PFSK-1 (cell line): ENCODE results near the gene ZNF594.

ENCODE experiments used
- FOXP2 ChIP-seq: optimal IDR thresholded peaks from 2 replicates; pipeline ENCODE3; 2011; ENCODE audit warnings: borderline replicate concordance, control low read depth, inconsistent platforms; ENCODE audit not compliant: insufficient read depth; ENCODE audit errors: extremely low read length, extremely low read depth
- POLR2AphosphoS5 ChIP-seq: IDR thresholded peaks from 2 replicates; pipeline ENCODE4 v1.6.1; 2012; ENCODE audit warnings: low read depth, mild to moderate bottlenecking, control low read depth, low read length, moderate library complexity
- REST ChIP-seq, 2 experiments: IDR thresholded peaks; 2 replicates each; pipeline versions ENCODE4 v1.6.1 to v1.8.0; 2011 to 2012; ENCODE audit warnings: low read depth in 2 of 2, low read length in 2 of 2, control low read depth in 1 of 2, inconsistent platforms in 1 of 2, mild to moderate bottlenecking in 1 of 2, moderate library complexity in 1 of 2; ENCODE audit not compliant: insufficient read depth in 1 of 2
- SIN3A ChIP-seq: IDR thresholded peaks from 2 replicates; pipeline ENCODE4 v1.6.1; 2012; ENCODE audit warnings: mild to moderate bottlenecking, low read length, moderate library complexity, borderline replicate concordance; ENCODE audit not compliant: insufficient read depth
- TAF1 ChIP-seq: IDR thresholded peaks from 2 replicates; pipeline ENCODE4 v1.6.1; 2012; ENCODE audit warnings: low read length, control low read depth, borderline replicate concordance; ENCODE audit not compliant: insufficient read depth

The ZNF594 gene

GRCh38 chr17:5219536-5219935 lies 27.9 kb upstream of the ZNF594 start:
- TF ChIP-seq TAF1, result no peak
- no peak for TF ChIP-seq REST (IDR thresholded peaks at IDR 0.05; ENCODE audit: insufficient read depth in 1 of 2, low read depth in 2 of 2, low read length in 2 of 2)
- no peak for TF ChIP-seq FOXP2
- no peak for TF ChIP-seq POLR2AphosphoS5
- TF ChIP-seq SIN3A, result no peak

- TF ChIP-seq REST (IDR thresholded peaks at IDR 0.05; ENCODE audit: insufficient read depth in 1 of 2, low read depth in 2 of 2, low read length in 2 of 2) (no peak), FOXP2 (no peak)
Measured at GRCh38 chr17:5211458-5211857, 19.8 kb upstream of the ZNF594 start.

- TF ChIP-seq TAF1 (no peak), SIN3A (no peak), REST (IDR thresholded peaks at IDR 0.05; ENCODE audit: insufficient read depth in 1 of 2, low read depth in 2 of 2, low read length in 2 of 2) (no peak), FOXP2 (no peak), POLR2AphosphoS5 (no peak)
Measured at GRCh38 chr17:5210614-5211252, 19.1 kb upstream of the ZNF594 start.

GRCh38 chr17:5210091-5210490 lies 18.4 kb upstream of the ZNF594 start:
- TF ChIP-seq TAF1 (no peak), FOXP2 (no peak), POLR2AphosphoS5 (no peak), REST (IDR thresholded peaks at IDR 0.05; ENCODE audit: insufficient read depth in 1 of 2, low read depth in 2 of 2, low read length in 2 of 2) (no peak), SIN3A (no peak)

GRCh38 chr17:5209396-5209795 lies 17.7 kb upstream of the ZNF594 start:
- TF ChIP-seq SIN3A (no peak), REST (IDR thresholded peaks at IDR 0.05; ENCODE audit: insufficient read depth in 1 of 2, low read depth in 2 of 2, low read length in 2 of 2) (no peak), FOXP2 (no peak), TAF1 (no peak), POLR2AphosphoS5 (no peak)
